NB4 (cell line): ENCODE measurements around the gene PRKG1.

Experiments used
- DNase-seq: peaks from one replicate; pipeline ENCODE4 v3.0.0; 2010; ENCODE audit warnings: low read depth
- H3K4me3 ChIP-seq: one replicate; pipeline ENCODE4 v1.5.1; 2011; ENCODE audit warnings: mild to moderate bottlenecking, low read depth, low read length, moderate library complexity
- CTCF ChIP-seq: IDR thresholded peaks from one replicate; pipeline ENCODE4 v1.5.1; 2012; ENCODE audit warnings: low read depth, low read length
- MAX ChIP-seq: IDR thresholded peaks from 2 replicates; pipeline ENCODE4 v1.6.1; 2011; ENCODE audit warnings: low read depth, low read length
- MYC ChIP-seq: IDR thresholded peaks from 2 replicates; pipeline ENCODE4 v1.6.1; 2011; ENCODE audit warnings: low read depth, low read length
- POLR2A ChIP-seq: IDR thresholded peaks from 2 replicates; pipeline ENCODE4 v1.6.1; 2011; ENCODE audit warnings: mild to moderate bottlenecking; ENCODE audit not compliant: insufficient read length; ENCODE audit errors: extremely low read depth

The PRKG1 gene

GRCh38 chr10:51658000-51658399, 583.7 kb downstream of the PRKG1 start:
- TF ChIP-seq MYC (no peak), MAX (no peak), CTCF (no peak), POLR2A (no peak)
- no peak overlapping the region for H3K4me3 ChIP-seq
- no peak for DNase-seq

- DNase-seq, result no peak
- TF ChIP-seq MAX (no peak), CTCF (no peak), MYC (no peak), POLR2A (no peak)
- H3K4me3 ChIP-seq, result no peak overlapping the region
Measured at GRCh38 chr10:51659344-51659743, 585.1 kb downstream of the PRKG1 start.

GRCh38 chr10:51663086-51663485, 588.8 kb downstream of the PRKG1 start:
- no peak for DNase-seq
- TF ChIP-seq CTCF, result no peak
- no peak for TF ChIP-seq MYC
- no peak for TF ChIP-seq POLR2A
- TF ChIP-seq MAX, result no peak
- no peak overlapping the region for H3K4me3 ChIP-seq

GRCh38 chr10:51666456-51666855, 592.2 kb downstream of the PRKG1 start:
- no peak for TF ChIP-seq CTCF
- TF ChIP-seq MYC, result no peak
- no peak for TF ChIP-seq POLR2A
- no peak for TF ChIP-seq MAX
- H3K4me3 ChIP-seq, result no peak overlapping the region

GRCh38 chr10:51667678-51668335, 593.5 kb downstream of the PRKG1 start:
- TF ChIP-seq POLR2A (no peak), CTCF (no peak), MYC (no peak), MAX (no peak)
- DNase-seq, result no peak
- no peak overlapping the region for H3K4me3 ChIP-seq

More at GRCh38 chr10:51666456-51666855, 592.2 kb downstream of the PRKG1 start:
- DNase-seq, result no peak

GRCh38 chr10:51668336-51668689, 594.0 kb downstream of the PRKG1 start:
- H3K4me3 ChIP-seq, result no peak overlapping the region
- no peak for TF ChIP-seq CTCF
- no peak for TF ChIP-seq MAX
- TF ChIP-seq POLR2A, result no peak
- TF ChIP-seq MYC, result no peak
- no peak for DNase-seq
